Right ventricle myocardium superior (tissue), 1 donor: ENCODE measurements around the gene TLK1. TPM values are rescaled to one million over a fixed set of nuclear protein-coding genes. Genes with fewer than 3 reads are reported as not detected.

Experiments
- ATAC-seq: fragments of 200-7000 bp; cut with Tn5 transposase; one replicate; pipeline ENCODE4 v1.9.1; 2020; ENCODE audit warnings: mild to moderate bottlenecking; ENCODE audit not compliant: poor library complexity
- DNase-seq: peaks from one replicate; pipeline ENCODE4 v3.0.0-alpha.2; 2020
- intact Hi-C: fragments of 100-400 bp; cut with DNase I; formaldehyde crosslinking; loops from one replicate; pipeline ENCODE4 v1.11.2; 2022
- total RNA-seq: library from RNA; stranded (reverse); fragmentation: NEBNext Ultra II Directional; extraction: Animal tissue kit (Norgen Biotek cat#: 25700); gene quantifications from one replicate; pipeline ENCODE4 v1.2.1, GENCODE V29; 2021
- donor health status: DM: no; HTN: yes; CAD: no; lungs with severe emphysema.

Gene TLK1
- total RNA-seq, 1 donor from 2014 or later: 27.5 TPM

DNA sequence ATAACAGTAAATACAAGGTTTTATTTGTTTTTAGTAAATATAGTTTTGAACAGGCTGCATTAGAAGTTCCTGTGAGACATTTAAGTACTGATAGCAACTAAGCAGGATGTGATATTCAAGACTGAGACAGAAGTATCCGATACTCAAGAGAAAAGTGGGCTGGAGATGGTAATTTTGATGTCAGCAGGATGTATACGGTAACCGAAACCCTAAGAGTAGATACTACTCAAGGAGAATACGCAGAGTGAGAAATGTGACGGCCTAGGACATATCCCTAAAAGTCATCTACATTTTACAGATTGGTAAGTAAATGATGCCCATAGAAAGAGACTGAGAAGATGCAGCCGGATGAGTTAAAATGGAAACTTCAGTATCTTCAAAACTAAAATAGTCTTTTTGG lies 116.3 kb downstream of the TLK1 start:
- DNase-seq (no peak), ATAC-seq (no peak)
- intact Hi-C loops: no loop called here

DNA sequence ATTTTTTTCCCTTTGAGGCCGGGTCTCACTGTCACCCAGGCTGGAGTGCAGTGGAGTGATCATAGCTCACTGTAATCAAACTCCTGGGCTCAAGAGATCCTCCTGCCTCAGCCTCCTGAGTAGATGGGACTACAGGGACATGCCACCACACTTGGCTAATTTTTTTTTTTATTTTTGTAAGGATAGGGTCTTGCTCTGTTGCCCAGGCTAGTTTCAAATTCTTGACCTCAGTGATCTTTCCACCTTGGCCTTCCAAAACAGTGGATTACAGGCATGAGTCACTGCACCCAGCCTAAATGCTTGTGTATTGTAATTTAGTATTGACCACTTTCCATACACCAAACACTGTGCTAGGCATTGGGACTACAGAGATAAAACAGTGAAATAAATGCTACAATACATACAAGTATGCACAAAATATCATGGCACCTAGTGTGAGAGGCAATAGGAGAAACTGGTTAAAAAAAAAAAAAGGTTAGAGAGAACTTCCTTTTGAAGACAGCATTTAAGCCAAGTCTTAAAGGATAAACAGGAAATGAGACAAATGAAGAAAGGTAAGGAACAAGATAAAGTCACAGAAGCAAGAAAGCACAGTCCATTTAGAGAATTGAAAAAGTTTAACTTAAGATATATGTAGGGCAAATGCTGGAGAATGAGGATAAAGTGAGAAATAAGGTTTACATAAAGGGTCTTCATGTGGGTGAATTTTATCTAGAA lies 118.3 kb downstream of the TLK1 start:
- no peak for DNase-seq
- intact Hi-C loops: no loop called here
- no peak for ATAC-seq

DNA sequence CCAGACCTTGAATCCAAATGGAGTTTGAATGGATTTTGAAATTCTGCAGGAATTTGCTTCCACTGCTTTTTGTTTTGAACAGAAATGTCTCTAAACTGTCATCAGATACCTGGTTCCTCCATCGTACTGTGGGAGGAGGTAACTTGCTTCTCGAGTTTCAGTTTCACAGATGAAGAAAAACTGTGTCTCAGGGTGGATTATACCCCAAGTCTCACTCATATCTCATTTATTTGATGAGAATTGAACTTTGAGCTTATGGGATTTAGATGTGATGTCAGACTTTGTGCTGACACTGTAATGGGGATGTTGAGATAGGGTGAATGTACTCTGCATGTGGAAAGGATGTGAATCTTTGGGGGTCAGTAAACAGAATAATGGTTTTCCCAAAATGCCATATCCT lies 124.2 kb downstream of the TLK1 start:
- intact Hi-C loops: no loop called here
- no peak for ATAC-seq

DNA sequence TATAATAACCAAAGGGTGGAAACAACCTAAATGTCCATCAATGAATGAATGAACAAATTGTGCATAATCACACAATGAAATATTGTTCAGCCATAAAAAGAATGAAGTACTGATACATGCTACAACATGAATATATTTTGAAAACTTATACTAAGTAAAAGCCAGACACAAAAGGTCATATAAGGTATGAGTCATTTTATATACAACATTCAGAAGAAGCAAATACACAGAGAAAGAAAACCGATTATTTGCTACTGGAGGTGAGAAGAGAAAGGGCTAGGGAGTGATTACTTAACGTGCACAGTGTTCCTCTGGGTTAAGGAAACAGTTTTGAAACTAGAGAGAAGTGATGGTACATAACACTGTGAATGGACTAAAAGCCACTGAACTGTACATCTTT lies 126.4 kb downstream of the TLK1 start:
- DNase-seq (no peak), ATAC-seq (no peak)
- intact Hi-C loops: no loop called here

More for the DNA sequence above, 124.2 kb downstream of the TLK1 start:
- DNase-seq: no peak

DNA sequence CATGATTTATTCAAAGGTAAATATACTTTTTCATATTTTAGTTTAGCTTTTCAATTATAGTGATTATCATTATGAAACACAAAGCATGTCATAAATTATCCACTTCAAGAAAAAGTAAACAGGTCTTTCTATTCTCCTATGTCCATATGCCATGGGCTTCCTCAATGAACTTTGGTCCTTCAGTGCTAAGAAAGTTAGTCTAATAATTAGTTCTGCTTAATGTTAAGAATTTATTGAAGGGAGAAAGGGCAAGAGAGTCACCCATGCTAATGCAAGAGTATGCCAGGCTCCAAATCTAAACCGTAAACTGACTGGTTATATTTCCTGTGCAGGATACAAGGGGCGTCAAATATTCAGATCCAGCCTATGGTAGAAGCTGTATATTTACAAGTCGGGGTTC lies 135.5 kb downstream of the TLK1 start:
- no peak for ATAC-seq

DNA sequence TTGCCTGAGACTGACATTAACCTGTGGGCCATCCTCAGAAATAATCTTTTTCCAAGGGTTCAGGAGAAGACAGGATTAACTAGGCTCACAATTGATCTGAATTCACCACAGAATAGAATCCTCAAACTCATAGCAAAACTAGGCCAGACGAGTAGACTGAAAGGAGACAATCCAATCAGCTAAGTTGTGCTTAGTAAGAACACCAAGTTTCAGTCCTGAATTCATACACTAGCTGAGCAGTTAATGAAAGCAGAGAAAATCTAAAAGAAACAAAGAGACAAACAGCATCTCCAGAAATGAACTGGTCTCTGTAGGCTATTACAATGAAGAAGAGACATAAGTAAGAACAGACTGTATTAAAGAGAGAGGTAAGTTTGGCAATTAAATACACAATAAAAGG lies 142.2 kb downstream of the TLK1 start:
- ATAC-seq (no peak), DNase-seq (no peak)
- intact Hi-C loops: no loop called here

More for the DNA sequence above, 135.5 kb downstream of the TLK1 start:
- intact Hi-C loops: no loop called here
- no peak for DNase-seq

DNA sequence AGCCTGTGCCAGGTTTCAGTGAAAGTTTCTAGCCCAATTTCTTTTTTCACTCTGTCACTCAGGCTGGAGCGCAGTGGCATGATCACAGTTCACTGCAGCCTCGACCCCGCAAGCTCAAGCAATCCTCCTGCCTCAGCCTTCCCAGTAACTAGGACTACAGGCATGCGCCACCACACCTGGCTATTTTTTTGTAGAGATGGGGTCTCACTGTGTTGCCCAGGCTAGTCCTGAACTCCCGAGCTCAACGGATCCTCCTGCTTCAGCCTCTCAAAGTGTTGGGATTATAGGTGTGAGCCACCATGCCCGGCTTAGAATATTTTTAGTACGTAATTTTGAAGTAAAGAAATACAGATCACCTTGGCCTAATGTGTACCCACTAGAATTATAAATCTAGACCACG lies 144.6 kb downstream of the TLK1 start:
- DNase-seq: no peak
- intact Hi-C loops: no loop called here

DNA sequence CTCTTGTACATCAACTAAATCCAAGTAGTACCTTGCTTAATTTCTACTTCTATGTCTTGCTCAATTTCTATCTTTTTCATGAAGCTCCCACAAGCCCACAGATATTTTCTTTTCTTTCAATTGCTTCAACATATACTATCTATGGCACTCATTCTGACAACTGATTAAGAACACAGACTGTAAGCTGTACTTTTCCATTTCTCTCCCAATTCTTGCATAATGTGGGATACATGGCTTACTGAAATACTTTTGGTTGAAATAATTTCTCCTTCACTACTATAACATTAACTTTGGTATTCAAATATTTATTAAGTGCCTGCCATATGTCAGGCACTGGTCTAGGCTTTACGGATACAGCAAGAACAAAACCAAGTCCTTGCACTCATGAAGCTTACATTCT lies 146.8 kb downstream of the TLK1 start:
- DNase-seq (no peak), ATAC-seq (no peak)
- intact Hi-C loops: no loop called here

More for the DNA sequence above, 144.6 kb downstream of the TLK1 start:
- ATAC-seq: no peak

DNA sequence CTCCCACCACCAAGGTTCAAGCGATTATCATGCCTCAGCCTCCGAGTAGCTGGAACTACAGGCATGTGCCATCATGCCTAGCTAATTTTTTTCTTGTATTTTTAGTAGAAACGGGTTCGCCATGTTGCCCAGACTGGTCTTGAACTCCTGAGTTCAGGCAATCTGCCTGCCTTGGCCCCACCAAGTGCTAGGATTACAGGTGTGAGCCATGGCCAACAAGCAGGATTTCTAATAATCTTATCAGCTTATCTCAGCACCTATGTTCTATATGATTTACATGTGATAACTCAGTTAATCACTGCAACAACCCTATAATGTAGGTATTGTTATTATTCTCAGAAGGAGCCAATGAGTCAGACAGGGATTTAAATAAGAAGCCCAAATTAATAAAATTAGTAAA lies 151.3 kb downstream of the TLK1 start:
- intact Hi-C loops: no loop called here
- ATAC-seq: no peak
- no peak for DNase-seq

DNA sequence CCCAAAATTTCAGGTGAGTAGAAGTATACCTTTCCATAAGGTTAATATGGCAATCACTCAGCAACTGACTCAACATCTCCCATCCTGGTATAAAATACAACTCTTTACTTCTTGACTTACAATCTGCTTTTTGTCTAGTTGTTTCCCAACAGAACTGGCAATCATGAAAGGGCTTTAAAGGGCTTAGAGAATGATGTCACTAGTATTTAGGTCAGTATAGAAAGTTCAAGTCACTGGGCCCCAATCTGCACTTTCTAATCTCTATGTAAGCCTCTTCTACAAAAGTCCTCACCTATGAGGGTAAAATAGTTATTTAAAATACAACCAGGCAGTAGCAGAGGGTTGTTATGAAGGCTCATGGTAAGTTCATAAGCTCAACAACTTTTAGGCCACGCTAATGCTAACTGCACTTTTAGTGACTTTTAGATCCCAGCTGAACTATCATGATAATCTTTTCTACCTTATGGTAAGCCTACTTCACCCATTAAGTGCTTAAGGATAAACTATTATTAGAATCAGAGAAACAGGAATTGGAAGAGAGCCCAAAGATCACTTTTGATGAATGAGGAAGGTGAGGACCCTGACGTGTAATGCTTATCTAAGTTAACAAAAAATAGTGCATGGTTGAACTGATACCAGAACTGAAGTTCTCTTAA lies 152.0 kb downstream of the TLK1 start:
- no peak for DNase-seq
- ATAC-seq: no peak
- intact Hi-C loops: no loop called here

DNA sequence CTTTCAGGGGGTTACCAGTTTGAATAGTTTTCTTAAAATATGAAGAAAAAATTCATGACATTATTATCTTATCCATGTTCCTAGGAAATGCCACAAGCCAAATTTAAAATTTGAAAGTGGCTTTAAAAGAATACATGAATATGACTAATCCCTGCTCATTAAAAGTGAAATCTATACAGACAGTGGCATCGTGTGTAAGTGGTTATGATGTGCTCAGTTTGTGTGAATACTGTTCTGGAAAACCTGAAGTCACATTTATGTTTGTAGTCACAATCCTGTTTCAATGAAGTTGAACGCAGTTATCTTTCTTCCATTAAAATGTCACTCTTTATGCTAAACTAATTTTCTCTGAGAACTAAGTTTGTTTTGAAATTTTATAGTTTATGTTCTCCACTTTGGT lies 155.9 kb downstream of the TLK1 start:
- no peak for DNase-seq
- intact Hi-C loops: no loop called here
- ATAC-seq: no peak

DNA sequence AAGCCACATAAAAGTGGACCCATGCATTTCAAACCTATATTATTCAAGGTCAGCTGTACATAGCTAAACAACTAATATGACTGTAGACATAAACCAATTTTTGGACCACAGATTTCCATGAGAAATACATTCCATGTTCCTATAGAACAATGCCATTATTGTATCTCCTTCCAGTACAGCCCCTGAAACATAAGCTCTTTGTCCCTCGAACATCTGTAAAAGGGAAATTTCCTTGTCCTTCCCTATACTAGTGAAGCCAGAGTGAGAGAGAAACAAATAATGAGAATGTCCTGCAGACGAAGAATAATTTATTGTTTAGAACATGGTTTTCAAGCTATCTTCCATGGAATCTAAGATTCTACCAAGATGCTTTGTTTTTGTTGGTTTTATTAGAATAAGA lies 156.3 kb downstream of the TLK1 start:
- ATAC-seq: no peak
- intact Hi-C loops: no loop called here

DNA sequence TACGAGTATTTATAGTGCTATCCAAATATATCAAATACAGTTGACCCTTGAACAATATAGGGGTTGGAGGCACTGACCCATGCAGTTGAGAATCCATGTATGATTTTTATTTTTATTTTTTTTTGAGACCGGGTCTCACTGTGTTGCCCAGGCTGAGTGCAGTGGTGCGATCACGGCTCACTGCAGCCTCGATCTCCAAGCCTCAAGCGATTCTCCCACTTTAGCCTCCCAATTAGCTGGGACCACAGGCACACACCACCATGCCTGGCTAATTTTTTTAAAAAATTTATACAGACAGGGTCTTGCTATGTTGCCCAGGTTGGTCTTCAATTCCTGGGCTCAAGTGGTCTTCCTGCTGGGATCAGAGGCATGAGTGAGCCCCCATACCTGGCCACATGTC lies 161.0 kb downstream of the TLK1 start:
- intact Hi-C loops: no loop called here
- ATAC-seq (no peak), DNase-seq (no peak)

More for the DNA sequence above, 156.3 kb downstream of the TLK1 start:
- no peak for DNase-seq

DNA sequence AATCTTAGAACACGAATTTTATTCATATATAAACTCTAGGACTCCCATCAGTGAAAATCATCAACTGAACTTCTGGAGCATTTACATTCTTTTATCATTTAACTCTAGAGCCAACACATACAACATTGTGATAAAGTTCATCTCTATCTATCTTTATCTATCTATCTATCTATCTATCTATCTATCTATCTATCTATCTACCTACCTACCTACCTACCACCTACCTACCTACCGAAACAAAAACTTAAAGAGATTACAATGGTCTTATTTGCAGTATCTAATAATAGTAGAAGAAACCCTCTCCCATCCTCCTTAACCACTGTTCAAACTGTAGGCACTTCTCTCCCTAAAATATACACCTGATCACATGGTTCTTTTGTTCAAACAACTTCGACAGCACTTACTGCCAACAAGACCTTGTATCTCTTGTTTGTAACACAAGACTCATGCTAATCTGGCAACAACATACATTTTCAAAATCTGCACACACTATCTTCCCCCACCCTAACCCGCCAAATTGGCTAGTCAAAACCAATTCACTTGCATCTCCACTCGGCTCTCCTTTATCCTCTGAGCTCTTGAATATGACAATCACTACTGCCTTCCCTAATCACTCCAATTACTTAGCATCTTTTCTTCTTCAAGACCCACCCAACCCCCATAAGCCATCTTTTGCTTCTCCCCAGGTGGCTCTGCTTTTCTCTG lies 162.6 kb downstream of the TLK1 start:
- DNase-seq: no peak
- intact Hi-C loops: no loop called here
- no peak for ATAC-seq

DNA sequence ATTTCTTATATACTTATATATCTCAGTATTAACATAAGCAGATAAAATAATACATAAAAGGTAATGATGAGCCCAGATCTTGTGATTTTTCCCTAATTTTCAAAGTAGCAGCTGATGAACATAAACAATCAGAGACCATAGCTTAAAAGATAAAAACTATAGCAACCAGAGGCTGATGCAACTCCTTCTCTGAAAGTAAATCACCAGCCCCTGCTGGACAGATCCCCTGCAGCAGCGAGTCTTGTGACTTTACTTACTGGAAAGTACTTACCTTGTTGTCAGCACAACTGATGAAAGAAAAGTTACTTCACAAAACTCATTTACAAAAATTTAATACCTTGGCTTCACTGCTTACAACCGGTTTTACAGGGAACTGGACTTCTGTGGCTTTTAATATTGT lies 164.4 kb downstream of the TLK1 start:
- intact Hi-C loops: no loop called here
- DNase-seq (no peak), ATAC-seq (no peak)

DNA sequence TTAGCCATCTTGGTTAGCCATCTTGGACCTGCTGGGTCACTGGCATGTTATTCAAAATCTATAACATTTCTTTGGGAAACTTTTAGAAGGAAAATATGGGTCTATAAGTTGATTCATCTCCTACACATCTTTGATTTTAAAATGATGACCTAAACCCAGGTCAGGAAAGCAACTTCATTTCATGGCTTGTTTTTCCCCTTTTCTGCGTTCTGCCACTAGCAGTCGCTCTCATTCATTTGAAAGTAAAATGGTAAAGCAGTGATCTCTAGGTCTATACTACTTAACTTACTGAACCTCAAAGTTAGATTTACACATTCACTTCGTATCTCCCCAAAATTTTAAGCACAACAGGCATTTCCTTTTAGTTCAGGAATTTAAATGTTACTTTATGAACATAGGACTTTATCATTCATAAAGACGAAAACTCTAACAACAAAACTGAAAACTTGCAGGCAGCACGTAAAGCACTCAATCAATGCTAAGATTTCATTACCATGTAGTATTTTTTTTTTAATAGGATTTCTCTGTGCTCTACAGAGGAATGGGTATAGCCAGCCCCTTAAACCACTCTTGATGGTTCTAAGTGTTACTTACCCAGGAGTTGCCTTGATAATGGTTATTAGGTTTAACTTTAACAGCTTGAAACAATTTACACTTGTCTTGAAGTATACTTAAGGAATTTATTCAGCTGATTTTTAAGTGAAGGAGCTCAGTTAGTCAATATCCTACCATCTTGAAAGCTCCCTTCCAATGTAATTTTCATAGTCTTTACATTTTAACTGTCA lies 169.1 kb downstream of the TLK1 start:
- ATAC-seq (no peak), DNase-seq (no peak)
- intact Hi-C loops: no loop called here

DNA sequence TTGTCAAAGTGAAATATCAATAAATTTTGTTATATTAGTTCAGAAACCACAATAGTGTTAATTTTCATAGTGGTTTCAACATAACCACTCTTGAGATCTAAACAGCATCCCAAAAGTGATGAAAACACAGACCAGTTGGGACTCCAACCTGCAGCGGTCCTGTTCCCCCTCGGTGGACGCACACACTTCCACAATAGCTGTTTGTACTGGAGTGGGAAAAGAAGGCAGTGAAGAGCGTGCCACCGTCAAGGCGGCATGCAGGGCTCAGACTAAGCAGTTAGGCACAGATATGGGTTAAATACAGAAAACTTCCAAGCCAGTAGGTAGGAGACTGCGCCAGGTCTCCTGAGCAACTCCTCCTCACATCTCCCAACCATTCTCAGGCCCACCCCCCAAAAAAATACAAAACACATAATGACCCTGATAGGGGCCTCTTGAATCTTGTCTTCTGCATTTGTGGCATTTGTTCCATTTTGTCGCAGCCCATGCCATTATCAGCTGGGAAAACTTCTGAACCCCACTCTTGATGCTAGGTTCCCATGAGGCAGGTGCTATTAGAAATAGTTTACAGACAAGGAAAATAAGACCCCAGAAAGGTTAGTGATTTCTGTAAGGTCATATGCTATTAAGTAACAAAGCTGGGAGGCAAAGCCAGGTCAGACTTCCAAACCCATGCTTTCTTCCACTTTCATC lies 174.0 kb downstream of the TLK1 start:
- ATAC-seq (no peak), DNase-seq (no peak)
- intact Hi-C loops: no loop called here

DNA sequence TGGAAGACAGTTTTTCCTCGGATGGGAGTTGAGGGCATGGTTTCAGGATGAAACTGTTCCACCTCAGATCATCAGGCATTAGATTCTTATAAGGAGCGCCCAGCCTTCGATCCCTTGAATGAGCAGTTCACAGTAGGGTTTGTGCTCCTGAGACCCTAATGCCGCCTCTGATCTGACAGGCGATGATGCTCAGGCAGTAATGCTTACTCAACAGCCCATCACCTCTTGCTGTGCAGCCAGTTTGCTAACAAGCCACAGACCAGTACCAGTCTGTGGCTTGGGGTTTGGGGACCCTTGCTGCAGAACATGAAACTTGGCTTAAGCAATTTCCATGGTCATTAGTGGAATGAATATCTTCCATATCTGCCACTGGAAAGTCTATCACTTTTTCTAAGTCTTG lies 175.3 kb downstream of the TLK1 start:
- ATAC-seq: no peak
- no peak for DNase-seq
- intact Hi-C loops: no loop called here

DNA sequence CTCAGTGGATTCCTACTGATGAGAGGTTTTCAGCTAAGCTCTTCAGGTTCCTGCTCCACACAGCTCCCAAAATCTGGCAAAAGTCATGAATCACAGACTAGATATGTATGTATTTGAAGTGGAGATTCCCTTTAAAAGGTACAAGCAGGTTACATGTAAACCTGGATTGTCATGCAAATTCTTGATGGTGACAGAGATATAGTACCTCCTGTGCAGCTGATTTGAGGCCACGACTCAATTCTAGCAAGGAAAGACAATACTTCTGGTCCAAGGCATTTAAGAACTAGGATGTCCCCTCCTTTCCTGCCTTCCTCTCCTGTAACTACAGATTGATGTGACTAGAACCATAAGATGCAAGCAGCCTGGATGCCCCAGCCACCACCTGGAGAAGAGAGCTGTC lies 176.6 kb downstream of the TLK1 start:
- DNase-seq (no peak), ATAC-seq (no peak)
- intact Hi-C loops: no loop called here
